ENCODE data around the gene TRIM22.

The TRIM22 gene

DNA sequence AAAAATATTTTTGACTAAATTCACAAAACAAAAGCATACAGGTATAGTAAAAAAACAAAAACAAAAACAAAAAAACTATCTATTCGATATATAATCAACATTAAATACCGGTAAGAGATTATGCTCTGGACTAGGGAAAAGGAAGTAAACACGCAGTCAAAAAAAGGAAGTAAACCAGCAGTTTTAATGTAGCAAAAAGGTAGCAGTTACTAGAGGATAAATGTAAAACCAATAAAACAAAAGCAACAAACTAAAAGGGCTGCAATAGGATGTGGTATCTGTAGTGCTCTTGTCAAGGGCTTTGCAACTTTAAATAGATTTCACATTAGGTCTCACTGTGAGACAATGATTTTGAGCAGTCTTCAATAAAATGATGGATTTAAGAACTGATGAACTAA lies 2.4 kb downstream of the TRIM22 start:
- peak overlapping the region; percentile 62; the same call in 1 of the 2 replicates for H3K4me3 ChIP-seq (ENCODE audit: low read depth, low read length)
- DNase-seq (ENCODE audit: low read depth) = no peak
- TF ChIP-seq, protein P1, sequence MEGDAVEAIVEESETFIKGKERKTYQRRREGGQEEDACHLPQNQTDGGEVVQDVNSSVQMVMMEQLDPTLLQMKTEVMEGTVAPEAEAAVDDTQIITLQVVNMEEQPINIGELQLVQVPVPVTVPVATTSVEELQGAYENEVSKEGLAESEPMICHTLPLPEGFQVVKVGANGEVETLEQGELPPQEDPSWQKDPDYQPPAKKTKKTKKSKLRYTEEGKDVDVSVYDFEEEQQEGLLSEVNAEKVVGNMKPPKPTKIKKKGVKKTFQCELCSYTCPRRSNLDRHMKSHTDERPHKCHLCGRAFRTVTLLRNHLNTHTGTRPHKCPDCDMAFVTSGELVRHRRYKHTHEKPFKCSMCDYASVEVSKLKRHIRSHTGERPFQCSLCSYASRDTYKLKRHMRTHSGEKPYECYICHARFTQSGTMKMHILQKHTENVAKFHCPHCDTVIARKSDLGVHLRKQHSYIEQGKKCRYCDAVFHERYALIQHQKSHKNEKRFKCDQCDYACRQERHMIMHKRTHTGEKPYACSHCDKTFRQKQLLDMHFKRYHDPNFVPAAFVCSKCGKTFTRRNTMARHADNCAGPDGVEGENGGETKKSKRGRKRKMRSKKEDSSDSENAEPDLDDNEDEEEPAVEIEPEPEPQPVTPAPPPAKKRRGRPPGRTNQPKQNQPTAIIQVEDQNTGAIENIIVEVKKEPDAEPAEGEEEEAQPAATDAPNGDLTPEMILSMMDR (IDR thresholded peaks at IDR 0.05; ENCODE audit: low read depth, low read length, missing control alignments) = no peak

DNA sequence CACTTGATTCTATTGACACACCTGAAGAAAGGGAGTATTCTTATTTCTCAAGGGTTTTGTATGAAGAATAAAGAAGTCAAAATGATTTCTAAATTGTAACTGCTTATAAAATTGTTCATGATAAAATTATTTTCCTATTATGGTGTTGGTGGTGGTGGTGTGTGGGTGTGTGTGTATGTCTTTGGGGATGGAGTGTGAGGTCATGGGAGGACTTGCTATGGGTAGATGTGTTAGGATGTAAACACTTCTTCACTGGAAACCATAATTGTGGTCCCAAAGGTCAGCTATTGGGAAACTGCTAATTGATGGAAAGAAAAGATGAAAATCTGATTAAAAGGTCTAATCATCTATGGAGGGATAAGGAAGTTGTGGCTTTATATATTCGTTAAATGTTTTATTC lies 5.1 kb downstream of the TRIM22 start:
- TF ChIP-seq, protein P1 (IDR thresholded peaks at IDR 0.05; ENCODE audit: low read depth, low read length, missing control alignments) = no peak
- no peak overlapping the region for H3K4me3 ChIP-seq (ENCODE audit: low read depth, low read length)
- DNase-seq (ENCODE audit: low read depth) = no peak

DNA sequence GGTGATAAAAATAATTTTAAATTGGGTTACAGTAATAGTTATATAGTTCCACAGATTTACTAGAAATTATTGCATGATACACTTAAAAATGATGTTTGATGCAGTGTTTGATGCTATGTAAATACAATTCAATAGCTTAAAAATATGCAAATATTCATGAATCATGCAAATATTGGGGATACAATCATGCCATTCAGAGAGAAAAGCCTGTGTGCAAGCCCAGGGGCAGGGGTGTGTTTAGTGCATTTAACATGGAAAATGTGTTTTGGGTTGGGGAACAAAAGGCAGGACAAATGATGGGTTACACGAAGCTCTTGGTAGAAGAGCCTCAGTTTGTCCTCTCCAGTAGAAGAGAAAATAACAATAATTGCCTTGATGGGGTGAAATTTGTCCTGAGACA lies 6.0 kb downstream of the TRIM22 start:
- no peak for DNase-seq (ENCODE audit: low read depth)
- no peak overlapping the region for H3K4me3 ChIP-seq (ENCODE audit: low read depth, low read length)
- TF ChIP-seq, protein P1 (IDR thresholded peaks at IDR 0.05; ENCODE audit: low read depth, low read length, missing control alignments) = no peak

DNA sequence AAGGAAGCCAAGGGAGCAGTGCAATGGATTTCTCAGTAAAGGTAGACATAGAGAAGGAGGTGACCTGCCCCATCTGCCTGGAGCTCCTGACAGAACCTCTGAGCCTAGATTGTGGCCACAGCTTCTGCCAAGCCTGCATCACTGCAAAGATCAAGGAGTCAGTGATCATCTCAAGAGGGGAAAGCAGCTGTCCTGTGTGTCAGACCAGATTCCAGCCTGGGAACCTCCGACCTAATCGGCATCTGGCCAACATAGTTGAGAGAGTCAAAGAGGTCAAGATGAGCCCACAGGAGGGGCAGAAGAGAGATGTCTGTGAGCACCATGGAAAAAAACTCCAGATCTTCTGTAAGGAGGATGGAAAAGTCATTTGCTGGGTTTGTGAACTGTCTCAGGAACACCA lies 6.6 kb downstream of the TRIM22 start:
- TF ChIP-seq, protein P1 (IDR thresholded peaks at IDR 0.05; ENCODE audit: low read depth, low read length, missing control alignments) = no peak
- no peak for DNase-seq (ENCODE audit: low read depth)
- H3K4me3 ChIP-seq (ENCODE audit: low read depth, low read length) = no peak overlapping the region

DNA sequence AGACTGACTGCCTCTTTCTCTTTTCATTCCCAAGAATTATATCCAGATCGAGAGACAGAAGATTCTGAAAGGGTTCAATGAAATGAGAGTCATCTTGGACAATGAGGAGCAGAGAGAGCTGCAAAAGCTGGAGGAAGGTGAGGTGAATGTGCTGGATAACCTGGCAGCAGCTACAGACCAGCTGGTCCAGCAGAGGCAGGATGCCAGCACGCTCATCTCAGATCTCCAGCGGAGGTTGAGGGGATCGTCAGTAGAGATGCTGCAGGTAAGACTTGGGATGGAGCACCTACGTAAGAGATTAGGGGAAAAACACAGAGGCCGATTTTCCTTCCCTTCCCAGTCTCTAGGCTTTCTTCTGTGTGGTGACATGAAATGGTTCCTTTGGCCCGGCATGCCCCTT lies 8.7 kb downstream of the TRIM22 start:
- TF ChIP-seq, protein P1 (IDR thresholded peaks at IDR 0.05; ENCODE audit: low read depth, low read length, missing control alignments) = no peak
- H3K4me3 ChIP-seq (ENCODE audit: low read depth, low read length) = no peak overlapping the region
- no peak for DNase-seq (ENCODE audit: low read depth)

DNA sequence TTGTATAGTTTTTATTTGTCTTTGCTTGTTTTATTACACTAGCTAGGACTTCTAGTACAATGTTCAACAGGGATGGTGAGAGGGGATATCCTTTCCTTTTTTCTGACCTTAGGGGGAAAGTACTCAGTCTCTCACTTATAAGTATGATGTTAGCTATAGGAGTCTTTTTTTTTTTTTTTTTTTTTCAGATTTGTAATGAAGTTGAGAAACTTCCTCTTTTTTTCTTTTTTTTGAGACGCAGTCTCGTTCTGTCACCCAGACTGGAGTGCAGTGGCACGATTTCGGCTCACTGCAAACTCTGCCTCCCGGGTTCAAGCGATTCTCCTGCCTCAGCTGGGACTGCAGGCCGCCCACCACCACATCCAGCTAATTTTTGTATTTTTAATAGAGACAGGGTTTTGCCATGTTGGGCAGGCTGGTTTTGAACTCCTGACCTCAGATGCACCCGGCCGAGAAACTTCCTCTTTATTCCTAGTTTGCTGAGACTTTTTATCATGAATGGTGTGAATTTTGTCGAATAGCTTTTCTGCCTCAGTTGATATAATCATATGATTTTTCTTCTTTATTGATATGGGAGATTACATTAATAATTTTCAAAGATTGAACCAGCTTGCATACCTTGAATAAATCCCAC lies 10.9 kb downstream of the TRIM22 start:
- DNase-seq (ENCODE audit: low read depth) = no peak
- TF ChIP-seq, protein P1 (IDR thresholded peaks at IDR 0.05; ENCODE audit: low read depth, low read length, missing control alignments) = no peak
- no peak overlapping the region for H3K4me3 ChIP-seq (ENCODE audit: low read depth, low read length)

DNA sequence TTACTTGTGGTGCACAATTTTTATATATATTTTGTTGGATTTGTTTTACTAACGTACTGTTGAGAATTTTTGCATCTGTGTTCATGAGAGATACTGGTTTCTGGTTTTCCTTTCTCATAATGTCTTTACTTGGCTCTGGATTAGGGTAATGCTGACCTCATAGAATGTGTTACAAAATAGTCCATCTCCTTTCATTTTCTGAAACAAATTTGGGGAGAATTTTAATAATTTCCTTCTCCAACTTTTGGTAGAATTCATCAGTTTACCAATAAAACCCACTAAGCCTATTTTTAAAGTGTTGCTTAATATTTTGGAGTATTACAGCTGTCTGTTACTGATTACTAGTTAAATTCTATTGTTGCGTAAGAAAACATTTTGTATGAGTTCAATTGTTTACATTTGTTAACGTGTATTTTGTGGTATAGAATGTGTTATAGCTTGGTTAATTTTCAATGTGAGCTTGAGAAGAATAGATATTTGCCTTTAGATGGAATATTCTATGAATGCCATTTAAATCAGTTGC lies 11.5 kb downstream of the TRIM22 start:
- DNase-seq (ENCODE audit: low read depth) = no peak
- H3K4me3 ChIP-seq (ENCODE audit: low read depth, low read length) = no peak overlapping the region
- TF ChIP-seq, protein P1 (IDR thresholded peaks at IDR 0.05; ENCODE audit: low read depth, low read length, missing control alignments) = no peak
